ENCODE data around the gene PHYKPL. TPM values are rescaled to one million over a fixed set of nuclear protein-coding genes. Genes with fewer than 3 reads are reported as not detected.
A peak's percentile ranks its signal among the peaks of the same experiment; 100 is the strongest.

The PHYKPL gene
- total RNA-seq, 1 donor from 2014 or later = 89.7 TPM

- TF ChIP-seq CTCF (IDR thresholded peaks at IDR 0.05; ENCODE audit: partially characterized antibody, unreplicated experiment) = no peak
- Mint-ChIP-seq H3K4me3 (ENCODE audit: unreplicated experiment) (no peak overlapping the region), H3K9me3 (ENCODE audit: unreplicated experiment) (no peaks in the 10 kb centered on the region), H3K27ac (ENCODE audit: unreplicated experiment) (no peak overlapping the region), H3K36me3 (ENCODE audit: unreplicated experiment) (no peaks in the 10 kb centered on the region), H3K4me1 (ENCODE audit: low read depth, unreplicated experiment) (peaks cover 7% of the 10 kb centered on the region), H3K27me3 (ENCODE audit: unreplicated experiment) (peaks cover 4% of the 10 kb centered on the region)
- DNase-seq = no peak
Measured at GRCh38 chr5:178250263-178250662, 17.7 kb upstream of the PHYKPL start.

- Mint-ChIP-seq H3K36me3 (ENCODE audit: unreplicated experiment) (no peaks in the 10 kb centered on the region), H3K4me1 (ENCODE audit: low read depth, unreplicated experiment) (peaks cover 5% of the 10 kb centered on the region), H3K9me3 (ENCODE audit: unreplicated experiment) (no peaks in the 10 kb centered on the region), H3K4me3 (ENCODE audit: unreplicated experiment) (peak overlapping the region; percentile 11), H3K27ac (ENCODE audit: unreplicated experiment) (no peak overlapping the region), H3K27me3 (ENCODE audit: unreplicated experiment) (peaks cover 4% of the 10 kb centered on the region)
- no peak for DNase-seq
- TF ChIP-seq CTCF (IDR thresholded peaks at IDR 0.05; ENCODE audit: partially characterized antibody, unreplicated experiment) = no peak
Measured at GRCh38 chr5:178249191-178249989, 16.8 kb upstream of the PHYKPL start.

GRCh38 chr5:178248750-178249149 is 16.1 kb upstream of the PHYKPL start:
- Mint-ChIP-seq H3K27ac (ENCODE audit: unreplicated experiment) (no peak overlapping the region), H3K27me3 (ENCODE audit: unreplicated experiment) (peaks cover 4% of the 10 kb centered on the region), H3K4me3 (ENCODE audit: unreplicated experiment) (no peak overlapping the region), H3K4me1 (ENCODE audit: low read depth, unreplicated experiment) (peaks cover 5% of the 10 kb centered on the region), H3K9me3 (ENCODE audit: unreplicated experiment) (no peaks in the 10 kb centered on the region), H3K36me3 (ENCODE audit: unreplicated experiment) (no peaks in the 10 kb centered on the region)
- no peak for TF ChIP-seq CTCF (IDR thresholded peaks at IDR 0.05; ENCODE audit: partially characterized antibody, unreplicated experiment)
- DNase-seq = no peak

GRCh38 chr5:178247481-178248456 is 15.2 kb upstream of the PHYKPL start:
- no peaks in the 10 kb centered on the region for H3K36me3 Mint-ChIP-seq (ENCODE audit: unreplicated experiment)
- no peak overlapping the region for H3K27ac Mint-ChIP-seq (ENCODE audit: unreplicated experiment)
- no peak overlapping the region for H3K4me3 Mint-ChIP-seq (ENCODE audit: unreplicated experiment)
- no peaks in the 10 kb centered on the region for H3K9me3 Mint-ChIP-seq (ENCODE audit: unreplicated experiment)
- H3K27me3 Mint-ChIP-seq (ENCODE audit: unreplicated experiment) = peaks cover 4% of the 10 kb centered on the region
- TF ChIP-seq CTCF (IDR thresholded peaks at IDR 0.05; ENCODE audit: partially characterized antibody, unreplicated experiment) = no peak
- H3K4me1 Mint-ChIP-seq (ENCODE audit: low read depth, unreplicated experiment) = peaks cover 5% of the 10 kb centered on the region
- DNase-seq = peak; percentile 14
